Astrocyte of the spinal cord (primary cell): Measurements from ENCODE around the gene ALDH1A3.

Experiments used
- DNase-seq: peaks from one replicate; pipeline ENCODE4 v3.0.0; 2011; ENCODE audit warnings: low read depth, low spot score
- H3K4me3 ChIP-seq: 2 replicates; pipeline ENCODE4 v1.5.1; 2011; ENCODE audit warnings: low read depth, mild to moderate bottlenecking, low read length, moderate library complexity
- CTCF ChIP-seq: IDR thresholded peaks from 2 replicates; pipeline ENCODE4 v1.5.1; 2012; ENCODE audit warnings: low read depth, mild to moderate bottlenecking, low read length, inconsistent platforms
- in situ Hi-C: cut with HindIII; loops from 2 replicates; pipeline ENCODE4 v1.10.0; 2017; ENCODE audit warnings: low sequenced_read_pairs

The ALDH1A3 gene

GRCh38 chr15:100880897-100881242, 1.2 kb downstream of the ALDH1A3 start:
- in situ Hi-C loops, result no loop called here
- no peak for DNase-seq
- TF ChIP-seq CTCF, result no peak
- H3K4me3 ChIP-seq, result peak overlapping the region; percentile 48

DNA sequence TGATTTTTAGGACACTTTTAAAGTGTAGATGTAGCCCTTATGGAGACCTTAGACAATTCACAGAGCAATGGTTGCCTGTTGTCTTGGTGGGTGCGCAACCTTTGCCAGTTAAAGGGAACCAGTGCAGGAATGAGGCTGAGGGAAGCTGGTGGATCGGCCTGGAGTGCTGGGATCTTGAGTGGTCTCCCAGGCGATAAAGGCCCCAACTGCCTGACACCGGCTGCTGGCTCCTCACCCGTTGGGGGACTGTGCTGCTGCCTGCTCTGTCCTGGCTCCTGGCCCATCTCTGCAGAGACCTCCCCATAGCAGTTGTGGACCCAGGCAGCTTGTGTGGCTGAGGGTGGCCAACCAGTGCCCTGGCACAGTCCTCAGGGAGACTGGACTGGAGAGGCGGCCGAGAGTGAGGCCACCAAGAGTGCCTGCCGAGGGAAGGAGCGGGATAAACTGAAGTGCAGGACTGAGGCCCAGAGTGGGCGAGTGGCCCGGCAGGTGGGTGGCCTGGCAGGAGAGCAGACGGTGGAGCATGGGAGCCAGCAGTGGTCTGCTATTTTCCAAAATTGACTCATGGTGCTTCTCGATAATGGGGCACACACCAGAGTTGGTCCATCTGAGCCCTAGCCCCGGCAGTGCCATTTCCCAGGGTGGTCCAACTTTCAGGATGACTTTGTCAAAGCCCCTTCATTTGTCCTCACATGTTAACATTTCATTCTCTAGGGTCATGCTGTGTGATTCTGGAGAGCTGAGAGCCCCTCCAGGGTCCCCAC, 2.1 kb downstream of the ALDH1A3 start:
- TF ChIP-seq CTCF, result no peak
- in situ Hi-C loops, result no loop called here
- H3K4me3 ChIP-seq, result no peak overlapping the region
- DNase-seq, result no peak

GRCh38 chr15:100885116-100885515, 5.5 kb downstream of the ALDH1A3 start:
- in situ Hi-C loops, result no loop called here
- no peak overlapping the region for H3K4me3 ChIP-seq
- DNase-seq, result no peak
- no peak for TF ChIP-seq CTCF

- no peak overlapping the region for H3K4me3 ChIP-seq
- DNase-seq, result no peak
- in situ Hi-C loops, result no loop called here
- TF ChIP-seq CTCF, result no peak
These were observed 6.2 kb downstream of the ALDH1A3 start for GRCh38 chr15:100885811-100886210.

DNA sequence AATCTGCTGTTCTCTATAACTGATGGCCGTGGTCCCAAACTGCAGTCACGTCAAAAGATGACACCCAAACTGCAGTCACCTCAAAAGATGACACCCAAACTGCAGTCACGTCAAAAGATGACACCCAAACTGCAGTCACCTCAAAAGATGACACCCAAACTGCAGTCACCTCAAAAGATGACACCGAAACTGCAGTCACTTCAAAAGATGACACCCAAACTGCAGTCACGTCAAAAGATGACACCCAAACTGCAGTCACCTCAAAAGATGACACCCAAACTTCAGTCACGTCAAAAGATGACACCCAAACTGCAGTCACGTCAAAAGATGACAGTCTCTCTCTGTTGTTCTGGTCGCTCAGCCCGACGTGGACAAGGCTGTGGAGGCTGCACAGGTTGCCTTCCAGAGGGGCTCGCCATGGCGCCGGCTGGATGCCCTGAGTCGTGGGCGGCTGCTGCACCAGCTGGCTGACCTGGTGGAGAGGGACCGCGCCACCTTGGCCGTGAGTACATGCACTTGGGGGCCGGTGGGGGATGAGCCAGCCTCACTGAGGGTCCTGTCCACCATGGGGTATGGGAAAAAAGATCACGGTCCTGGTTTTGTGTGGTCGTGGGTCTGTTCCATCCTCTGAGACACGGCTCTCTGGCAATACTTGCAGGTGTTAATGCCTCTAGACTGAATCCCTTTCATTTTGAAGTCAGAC, 7.7 kb downstream of the ALDH1A3 start:
- no peak for DNase-seq
- H3K4me3 ChIP-seq, result no peak overlapping the region
- TF ChIP-seq CTCF, result no peak
- in situ Hi-C loops, result no loop called here

DNA sequence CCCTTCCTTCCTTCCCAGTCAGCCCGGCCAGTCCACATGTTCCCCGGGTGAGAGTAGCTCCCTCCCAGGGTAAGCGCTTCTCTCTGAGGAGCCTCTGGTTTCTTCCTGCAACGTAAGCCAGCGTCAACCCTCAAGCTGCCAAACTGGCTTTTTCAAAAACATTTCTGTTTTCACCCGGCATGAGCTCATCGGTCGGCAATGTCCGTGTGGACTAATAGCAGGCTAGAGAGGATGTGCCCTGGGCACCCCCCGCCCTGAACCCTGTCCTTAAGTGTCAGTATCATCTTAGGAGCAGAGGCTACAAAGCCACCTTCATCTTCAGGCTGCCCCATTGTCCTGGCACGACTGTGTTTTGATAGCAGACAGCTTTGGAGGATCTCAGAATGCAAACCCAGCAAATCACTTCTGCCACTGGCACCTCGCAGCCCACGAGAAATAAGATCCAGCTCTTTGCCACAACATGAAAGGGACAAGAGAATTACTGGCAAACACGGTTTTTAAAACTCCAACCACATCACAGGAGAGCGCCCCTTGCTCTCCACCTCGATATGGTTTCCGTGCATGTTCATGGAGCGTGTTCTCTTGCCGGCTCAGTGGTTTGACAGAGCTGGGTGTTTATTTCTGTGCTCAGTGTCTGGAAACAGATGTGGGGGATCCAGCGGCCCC, 9.9 kb downstream of the ALDH1A3 start:
- TF ChIP-seq CTCF, result no peak
- in situ Hi-C loops, result no loop called here
- DNase-seq, result peak; percentile 78
- no peak overlapping the region for H3K4me3 ChIP-seq
